LNCaP clone FGC (cell line): ENCODE results near the gene ACVRL1.

Experiments
- DNase-seq: peaks from one replicate; pipeline ENCODE4 v3.0.0-alpha.2; 2011; ENCODE audit warnings: low read depth
- H3K4me3 ChIP-seq: 2 replicates; pipeline ENCODE4 v1.5.1; 2011; ENCODE audit warnings: mild to moderate bottlenecking, low read depth, low read length, control low read depth
- TF ChIP-seq, protein P1 (sequence below): IDR thresholded peaks from 2 replicates; pipeline ENCODE4 v1.5.1; 2012; ENCODE audit warnings: mild to moderate bottlenecking; ENCODE audit not compliant: control insufficient read depth, insufficient read depth; ENCODE audit errors: extremely low read depth

Gene ACVRL1

DNA sequence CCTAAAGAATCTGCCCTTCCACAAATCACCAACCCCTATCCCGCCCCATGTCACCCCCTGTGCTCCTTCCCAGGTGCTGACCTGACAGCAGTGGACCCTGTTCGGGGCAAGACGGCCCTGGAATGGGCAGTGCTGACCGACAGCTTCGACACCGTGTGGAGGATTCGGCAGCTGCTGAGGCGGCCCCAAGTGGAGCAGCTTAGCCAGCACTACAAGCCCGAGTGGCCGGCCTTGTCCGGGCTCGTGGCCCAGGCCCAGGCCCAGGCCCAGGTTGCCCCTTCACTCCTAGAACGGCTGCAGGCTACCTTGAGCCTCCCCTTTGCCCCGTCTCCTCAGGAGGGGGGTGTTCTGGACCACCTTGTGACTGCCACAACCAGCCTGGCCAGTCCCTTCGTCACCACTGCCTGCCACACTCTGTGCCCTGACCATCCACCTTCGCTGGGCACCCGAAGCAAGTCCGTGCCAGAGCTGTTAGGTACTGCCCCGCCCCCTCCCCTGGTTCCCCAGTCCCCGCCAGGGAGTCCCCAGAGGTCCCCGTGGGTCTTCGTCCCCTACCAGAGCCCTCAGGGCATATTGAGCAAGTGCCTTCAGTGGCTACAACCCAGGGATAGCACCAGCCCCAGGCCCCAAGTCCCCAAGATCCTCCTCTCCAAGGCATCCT lies 16.7 kb upstream of the ACVRL1 start:
- no peak overlapping the region for H3K4me3 ChIP-seq
- no peak for DNase-seq
- TF ChIP-seq, protein P1, sequence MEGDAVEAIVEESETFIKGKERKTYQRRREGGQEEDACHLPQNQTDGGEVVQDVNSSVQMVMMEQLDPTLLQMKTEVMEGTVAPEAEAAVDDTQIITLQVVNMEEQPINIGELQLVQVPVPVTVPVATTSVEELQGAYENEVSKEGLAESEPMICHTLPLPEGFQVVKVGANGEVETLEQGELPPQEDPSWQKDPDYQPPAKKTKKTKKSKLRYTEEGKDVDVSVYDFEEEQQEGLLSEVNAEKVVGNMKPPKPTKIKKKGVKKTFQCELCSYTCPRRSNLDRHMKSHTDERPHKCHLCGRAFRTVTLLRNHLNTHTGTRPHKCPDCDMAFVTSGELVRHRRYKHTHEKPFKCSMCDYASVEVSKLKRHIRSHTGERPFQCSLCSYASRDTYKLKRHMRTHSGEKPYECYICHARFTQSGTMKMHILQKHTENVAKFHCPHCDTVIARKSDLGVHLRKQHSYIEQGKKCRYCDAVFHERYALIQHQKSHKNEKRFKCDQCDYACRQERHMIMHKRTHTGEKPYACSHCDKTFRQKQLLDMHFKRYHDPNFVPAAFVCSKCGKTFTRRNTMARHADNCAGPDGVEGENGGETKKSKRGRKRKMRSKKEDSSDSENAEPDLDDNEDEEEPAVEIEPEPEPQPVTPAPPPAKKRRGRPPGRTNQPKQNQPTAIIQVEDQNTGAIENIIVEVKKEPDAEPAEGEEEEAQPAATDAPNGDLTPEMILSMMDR: no peak

DNA sequence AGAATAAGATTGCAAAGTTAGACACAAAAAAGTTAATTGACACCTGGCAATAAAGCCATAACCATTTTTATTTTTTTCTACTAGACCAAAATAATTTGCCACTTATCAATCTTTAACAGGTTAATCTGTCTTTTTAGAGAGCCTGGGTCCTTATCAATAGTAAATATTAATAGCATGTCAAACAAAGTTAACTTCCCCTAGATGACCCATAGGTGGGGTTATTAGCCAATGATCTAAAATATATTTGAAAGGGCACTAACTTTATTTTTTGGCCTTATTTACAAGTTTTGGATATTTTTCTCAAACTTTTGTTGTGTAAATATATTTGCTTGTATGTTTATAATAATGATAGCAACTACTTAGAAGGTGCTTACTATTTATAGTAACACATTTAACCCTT lies 15.5 kb upstream of the ACVRL1 start:
- no peak for DNase-seq
- TF ChIP-seq, protein P1: peak; percentile 31; the same call in 1 of the 2 replicates
- no peak overlapping the region for H3K4me3 ChIP-seq

DNA sequence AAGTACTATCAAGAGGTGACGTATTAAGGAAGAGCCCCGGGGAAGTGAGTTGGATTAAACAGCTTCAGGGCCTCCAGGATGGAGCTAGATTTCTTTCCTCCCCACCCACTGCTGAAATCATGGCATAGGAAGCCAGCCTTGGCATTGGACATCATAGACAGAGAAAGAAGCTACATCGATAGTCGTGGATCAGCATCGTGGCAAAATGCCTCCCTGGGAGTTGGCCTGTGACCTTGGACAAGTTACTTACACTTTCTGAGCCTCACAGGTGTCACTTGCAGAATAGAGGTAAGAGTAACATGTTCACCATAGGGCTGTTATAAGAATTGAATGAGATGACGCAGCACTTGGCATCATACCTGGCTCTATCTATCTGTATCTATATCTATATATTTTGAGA lies 13.5 kb upstream of the ACVRL1 start:
- H3K4me3 ChIP-seq: no peak overlapping the region
- no peak for DNase-seq
- TF ChIP-seq, protein P1: no peak

DNA sequence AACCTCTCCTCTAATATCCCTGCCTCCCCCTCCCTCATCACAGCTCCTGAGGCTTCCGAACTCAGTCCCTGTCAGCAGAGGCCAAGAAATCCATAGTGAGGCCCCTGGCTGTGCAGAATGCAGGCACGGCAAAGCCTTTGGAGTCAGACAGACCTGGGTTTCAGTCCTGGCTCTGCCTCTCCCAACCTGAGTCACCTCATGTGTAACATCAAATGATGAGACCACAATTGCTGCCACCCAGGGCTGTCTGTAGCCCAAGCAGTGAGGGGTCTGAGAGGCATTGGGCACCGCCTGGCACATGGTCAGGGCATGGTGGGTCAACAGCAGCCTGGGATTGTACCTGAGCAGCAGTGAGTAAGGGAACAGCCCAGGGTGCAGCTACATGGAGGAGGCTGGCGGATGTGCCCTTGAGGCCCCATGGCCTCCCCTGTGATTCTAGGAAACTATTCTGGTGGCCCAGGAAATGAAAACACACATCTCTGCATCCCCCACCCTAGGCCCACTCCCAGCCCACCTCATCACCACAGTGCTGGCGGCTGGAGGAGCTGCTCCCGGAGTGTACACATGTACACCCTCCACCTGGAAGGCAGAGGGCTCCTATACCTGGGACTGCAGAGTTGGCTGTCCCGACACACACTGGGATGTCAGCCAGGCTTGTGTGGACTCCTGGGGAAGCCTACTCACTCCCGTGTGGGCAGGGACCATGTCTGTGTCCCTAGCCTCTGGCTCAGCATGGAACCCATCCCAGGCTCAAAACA lies 11.7 kb upstream of the ACVRL1 start:
- no peak overlapping the region for H3K4me3 ChIP-seq
- TF ChIP-seq, protein P1: no peak
- DNase-seq: no peak

DNA sequence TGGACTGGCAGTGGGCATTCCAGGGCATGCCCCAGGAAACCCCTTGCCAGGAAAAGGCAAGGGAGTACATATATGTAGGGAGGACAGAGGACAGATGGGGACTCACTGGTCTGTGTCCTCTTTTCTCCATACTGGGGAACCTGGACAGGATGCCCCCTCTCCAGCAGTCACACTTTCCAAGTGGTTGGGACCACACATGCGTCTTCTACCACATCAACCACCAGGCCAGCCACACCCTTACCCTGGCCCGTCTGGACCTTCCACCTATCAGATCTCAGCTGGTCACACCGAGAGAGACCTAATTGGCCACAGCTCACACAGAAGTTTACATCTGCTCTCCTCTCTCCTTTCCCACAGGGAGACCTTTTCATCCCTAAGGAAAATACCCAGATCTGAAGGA lies 11.1 kb upstream of the ACVRL1 start:
- TF ChIP-seq, protein P1: no peak
- no peak for DNase-seq
- no peak overlapping the region for H3K4me3 ChIP-seq

DNA sequence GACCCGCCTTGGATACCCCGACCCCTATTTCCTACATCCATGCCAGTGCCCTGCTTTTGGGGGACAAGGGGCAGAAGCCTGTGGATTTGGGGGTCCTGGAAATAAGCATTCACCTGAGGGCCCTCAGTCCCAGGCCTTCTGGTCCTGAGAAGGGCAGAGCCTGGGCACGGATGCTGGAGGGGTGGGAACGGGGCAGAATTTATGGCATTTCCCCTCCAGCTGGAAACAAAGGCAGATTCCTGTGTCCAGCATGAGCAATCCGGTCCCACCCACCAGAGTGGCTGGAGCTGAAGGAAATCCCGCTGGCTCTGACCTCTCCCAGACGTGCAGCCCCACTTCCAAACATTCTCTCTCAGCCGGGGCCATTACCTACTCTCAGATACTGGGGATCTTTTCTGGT lies 10.1 kb upstream of the ACVRL1 start:
- H3K4me3 ChIP-seq: no peak overlapping the region
- TF ChIP-seq, protein P1: no peak
- DNase-seq: no peak

DNA sequence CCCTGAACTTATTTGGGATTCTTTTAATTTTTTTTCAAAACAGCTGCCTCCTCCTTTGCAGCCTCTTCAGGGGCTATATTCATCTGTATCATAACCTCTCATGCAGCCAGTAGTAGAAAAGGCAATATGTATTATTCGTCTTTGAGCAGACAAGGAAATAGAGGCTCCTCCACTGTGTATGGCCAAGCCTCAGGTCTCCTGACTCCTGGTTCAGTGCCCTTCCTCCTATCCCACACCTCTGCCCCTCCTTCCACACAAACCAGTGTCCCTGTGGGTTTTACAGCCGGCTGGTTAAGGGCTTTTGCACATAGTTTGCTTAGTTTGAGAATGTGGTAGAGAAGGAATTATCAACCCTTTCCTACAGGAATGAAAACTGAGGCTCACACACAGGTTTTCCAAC lies 8.8 kb upstream of the ACVRL1 start:
- H3K4me3 ChIP-seq: no peak overlapping the region
- TF ChIP-seq, protein P1: no peak
- DNase-seq: no peak
